H1 (cell line): ENCODE results near the gene ANKRD13B. TPM values are rescaled to one million over a fixed set of nuclear protein-coding genes. Genes with fewer than 3 reads are reported as not detected.

Source experiments
- CTCF ChIA-PET: fragments of 300-600 bp; sonication (Branson Sonifier 250); formaldehyde crosslinking; loops from one replicate; lab custom pipeline; 2021; ENCODE audit not compliant: partially characterized antibody; lab: Charles Lee
- POLR2A ChIA-PET: fragments of 300-600 bp; sonication (Branson Sonifier 250); formaldehyde crosslinking; loops from one replicate; lab custom pipeline; 2021; ENCODE audit warnings: inconsistent platforms; ENCODE audit not compliant: partially characterized antibody; lab: Charles Lee
- DNase-seq, 2 experiments: peaks; one replicate each; pipeline versions ENCODE4 v3.0.0 to v3.0.0-alpha.2; 2010 to 2022; ENCODE audit warnings: low spot score in 2 of 2, low read depth in 1 of 2, mixed read lengths in 1 of 2
- FAIRE-seq: peaks from 2 replicates; lab custom pipeline; 2011; peaks lifted over from hg19 to GRCh38; lab: Jason Lieb, UNC
- H2AFZ ChIP-seq: 2 replicates; pipeline ENCODE4 v1.8.1; 2012; ENCODE audit warnings: low read length, inconsistent platforms
- H2AK5ac ChIP-seq: 2 replicates; pipeline ENCODE4 v1.6.1; 2013; ENCODE audit warnings: low read depth, low read length
- H2BK120ac ChIP-seq: replicated peaks from 2 replicates; pipeline ENCODE3; 2013; ENCODE audit warnings: low read depth, low read length, inconsistent platforms
- H2BK12ac ChIP-seq: 2 replicates; pipeline ENCODE4 v1.6.1; 2013; ENCODE audit warnings: low read depth, low read length
- H2BK15ac ChIP-seq: 2 replicates; pipeline ENCODE4 v1.6.1; 2013; ENCODE audit warnings: low read length
- H2BK20ac ChIP-seq: 2 replicates; pipeline ENCODE4 v1.6.1; 2013; ENCODE audit warnings: low read length
- H2BK5ac ChIP-seq: 2 replicates; pipeline ENCODE4 v1.6.1; 2013; ENCODE audit warnings: low read depth, low read length
- H3K14ac ChIP-seq: 2 replicates; pipeline ENCODE4 v1.6.1; 2013; ENCODE audit warnings: inconsistent platforms; ENCODE audit not compliant: insufficient read length
- H3K18ac ChIP-seq: 2 replicates; pipeline ENCODE4 v1.6.1; 2013; ENCODE audit warnings: low read length; ENCODE audit errors: extremely low read depth
- H3K23ac ChIP-seq: 2 replicates; pipeline ENCODE4 v1.6.1; 2013; ENCODE audit warnings: inconsistent platforms; ENCODE audit not compliant: insufficient read length
- H3K23me2 ChIP-seq: 2 replicates; pipeline ENCODE4 v1.6.1; 2013; ENCODE audit warnings: low read depth, low read length
- H3K27ac ChIP-seq: 2 replicates; pipeline ENCODE4 v1.6.1; 2011; ENCODE audit warnings: low read depth, low read length, inconsistent platforms
- H3K27me3 ChIP-seq, 4 experiments: replicated peaks in 1 of 4; 1 replicate in 1 of 4; 2 replicates in 3 of 4; pipeline versions ENCODE4 v1.6.1 to v1.8.1; 2011 to 2013; ENCODE audit warnings: low read length in 3 of 4, mild to moderate bottlenecking in 3 of 4, inconsistent platforms in 2 of 4, mixed read lengths in 2 of 4, moderate library complexity in 1 of 4; ENCODE audit not compliant: control insufficient read depth in 3 of 4, insufficient read depth in 3 of 4; ENCODE audit errors: extremely low read depth in 1 of 4
- H3K36me3 ChIP-seq, 4 experiments: 2 replicates each; pipeline versions ENCODE4 v1.6.1 to v1.8.1; 2011 to 2013; ENCODE audit warnings: mild to moderate bottlenecking in 4 of 4, low read length in 3 of 4, moderate library complexity in 2 of 4, control low read depth in 1 of 4, inconsistent platforms in 1 of 4; ENCODE audit not compliant: insufficient read depth in 4 of 4, control insufficient read depth in 2 of 4
- H3K4ac ChIP-seq: replicated peaks from 2 replicates; pipeline ENCODE3; 2013; ENCODE audit warnings: low read length, low read depth, mixed read lengths, inconsistent platforms; ENCODE audit not compliant: insufficient read length
- H3K4me1 ChIP-seq, 4 experiments: replicated peaks in 1 of 4; 1 replicate in 1 of 4; 2 replicates in 3 of 4; pipeline versions ENCODE4 v1.6.1 to v1.8.1; 2011 to 2013; ENCODE audit warnings: low read length in 3 of 4, inconsistent platforms in 2 of 4, mixed read lengths in 1 of 4; ENCODE audit not compliant: insufficient read depth in 4 of 4, control insufficient read depth in 3 of 4
- H3K4me2 ChIP-seq, 2 experiments: 2 replicates each; pipeline versions ENCODE4 v1.6.1 to v1.8.1; 2011 to 2013; ENCODE audit warnings: low read depth in 2 of 2, low read length in 2 of 2, control low read depth in 1 of 2, inconsistent platforms in 1 of 2, mild to moderate bottlenecking in 1 of 2; ENCODE audit not compliant: insufficient read depth in 1 of 2
- H3K4me3 ChIP-seq, 4 experiments: fragments of 200-600, 300-600 bp in 1 of 4; sonication (generic), shearing (Covaris generic), sonication (Bioruptor Twin) in 1 of 4; 2 replicates each; pipeline versions ENCODE4 v1.5.1 to v1.8.1; 2011 to 2016; ENCODE audit warnings: low read length in 4 of 4, low read depth in 3 of 4, control low read depth in 2 of 4, inconsistent platforms in 2 of 4, mild to moderate bottlenecking in 2 of 4, mixed read lengths in 1 of 4, moderate library complexity in 1 of 4; ENCODE audit not compliant: insufficient read depth in 2 of 4; ENCODE audit errors: extremely low read depth in 1 of 4
- H3K56ac ChIP-seq: replicated peaks from 2 replicates; pipeline ENCODE3; 2013; ENCODE audit warnings: low read depth, mild to moderate bottlenecking, mixed read lengths, low read length, inconsistent platforms; ENCODE audit not compliant: insufficient read length
- H3K79me1 ChIP-seq: 2 replicates; pipeline ENCODE4 v1.6.1; 2013; ENCODE audit warnings: low read depth, low read length, control low read depth
- H3K79me2 ChIP-seq, 2 experiments: 2 replicates each; pipeline versions ENCODE4 v1.6.1 to v1.8.1; 2012 to 2013; ENCODE audit warnings: low read length in 2 of 2, mild to moderate bottlenecking in 2 of 2, inconsistent platforms in 1 of 2; ENCODE audit not compliant: insufficient read depth in 2 of 2, control insufficient read depth in 1 of 2
- H3K9ac ChIP-seq, 4 experiments: replicated peaks in 1 of 4; 1 replicate in 1 of 4; 2 replicates in 3 of 4; pipeline versions ENCODE4 v1.6.1 to v1.8.1; 2011 to 2013; ENCODE audit warnings: low read depth in 3 of 4, low read length in 3 of 4, control low read depth in 2 of 4, mild to moderate bottlenecking in 2 of 4, moderate library complexity in 2 of 4, inconsistent platforms in 1 of 4; ENCODE audit errors: extremely low read depth in 1 of 4
- H3K9me3 ChIP-seq, 2 experiments: 2 replicates each; pipeline versions ENCODE4 v1.6.1 to v1.8.1; 2012 to 2013; ENCODE audit warnings: mild to moderate bottlenecking in 2 of 2, moderate library complexity in 2 of 2, control low read depth in 1 of 2, inconsistent platforms in 1 of 2, low read depth in 1 of 2, low read length in 1 of 2, mixed read lengths in 1 of 2; ENCODE audit not compliant: insufficient read depth in 2 of 2
- H4K20me1 ChIP-seq, 2 experiments: replicated peaks in 1 of 2; 2 replicates each; pipeline versions ENCODE3 to v1.8.1; 2011 to 2013; ENCODE audit warnings: inconsistent platforms in 2 of 2, low read length in 2 of 2, mild to moderate bottlenecking in 1 of 2; ENCODE audit not compliant: insufficient read depth in 2 of 2, control insufficient read depth in 1 of 2
- H4K5ac ChIP-seq: 2 replicates; pipeline ENCODE4 v1.6.1; 2013; ENCODE audit warnings: low read length, low read depth, mixed read lengths, inconsistent platforms; ENCODE audit not compliant: insufficient read length
- H4K8ac ChIP-seq: 2 replicates; pipeline ENCODE4 v1.8.0; 2013; ENCODE audit warnings: mild to moderate bottlenecking, moderate library complexity, low read length, inconsistent platforms; ENCODE audit not compliant: insufficient read depth; ENCODE audit errors: extremely low read depth
- H4K91ac ChIP-seq: replicated peaks from 2 replicates; pipeline ENCODE3; 2013; ENCODE audit warnings: low read length, mixed read lengths, inconsistent platforms; ENCODE audit not compliant: insufficient read length
- ATF2 ChIP-seq: IDR thresholded peaks from 2 replicates; pipeline ENCODE4 v1.6.1; 2012; ENCODE audit warnings: low read length, inconsistent platforms
- BRCA1 ChIP-seq: IDR thresholded peaks from 2 replicates; pipeline ENCODE4 v1.6.1; 2012; ENCODE audit warnings: low read depth, low read length, improper control_type of control experiment
- CHD2 ChIP-seq: IDR thresholded peaks from 2 replicates; pipeline ENCODE4 v1.6.1; 2012; ENCODE audit warnings: low read length, improper control_type of control experiment
- KDM4A ChIP-seq: IDR thresholded peaks from one replicate; pipeline ENCODE4 v1.7.1; 2012; ENCODE audit warnings: low read depth, mild to moderate bottlenecking, moderate library complexity, low read length, inconsistent platforms; ENCODE audit not compliant: severe bottlenecking
- PHF8 ChIP-seq: fragments of 200-600 bp; sonication (generic); conservative IDR thresholded peaks from 2 replicates; pipeline ENCODE4 v1.7.1; 2012; ENCODE audit warnings: low read depth, mild to moderate bottlenecking, inconsistent platforms, low read length, moderate library complexity
- POLR2A ChIP-seq, 2 experiments: IDR thresholded peaks; 1 replicate in 1 of 2; 2 replicates in 1 of 2; pipeline ENCODE4 v1.6.1; 2011; ENCODE audit warnings: low read depth in 2 of 2, low read length in 2 of 2, mild to moderate bottlenecking in 2 of 2; ENCODE audit errors: control extremely low read depth in 1 of 2
- RBBP5 ChIP-seq: IDR thresholded peaks from 2 replicates; pipeline ENCODE4 v1.7.1; 2012; ENCODE audit warnings: low read depth, mild to moderate bottlenecking, inconsistent platforms, low read length, moderate library complexity, borderline replicate concordance
- SIN3A ChIP-seq, 2 experiments: IDR thresholded peaks in 1 of 2; conservative IDR thresholded peaks in 1 of 2; 2 replicates each; pipeline ENCODE4 v1.6.1; 2011 to 2012; ENCODE audit warnings: low read length in 2 of 2, improper control_type of control experiment in 1 of 2, low read depth in 1 of 2, mild to moderate bottlenecking in 1 of 2
- SIX5 ChIP-seq: IDR thresholded peaks from 2 replicates; pipeline ENCODE4 v1.6.1; 2011; ENCODE audit warnings: mild to moderate bottlenecking, low read depth, low read length
- SP1 ChIP-seq: IDR thresholded peaks from 2 replicates; pipeline ENCODE4 v1.6.1; 2011; ENCODE audit warnings: low read depth, low read length
- TAF1 ChIP-seq: IDR thresholded peaks from 2 replicates; pipeline ENCODE4 v1.6.1; 2011; ENCODE audit warnings: mild to moderate bottlenecking, low read depth, low read length
- USF2 ChIP-seq: IDR thresholded peaks from 2 replicates; pipeline ENCODE4 v1.6.1; 2011; ENCODE audit warnings: low read length, improper control_type of control experiment
- WGBS, 2 experiments: shearing (Covaris generic) in 1 of 2; methylation state at CpG; one replicate each; pipeline versions ENCODE4 v1.1.6 to v1.1.7; 2013 to 2015; ENCODE audit warnings: low lambda C conversion rate in 2 of 2, mixed read lengths in 2 of 2, inconsistent platforms in 1 of 2, low coverage in 1 of 2, missing lambda C conversion rate in 1 of 2; ENCODE audit not compliant: insufficient replicate concordance in 2 of 2, insufficient coverage in 1 of 2, insufficient read length in 1 of 2; ENCODE audit errors: extremely low coverage in 1 of 2, missing lambda C conversion rate in 1 of 2; 5-methylcytosine and 5-hydroxymethylcytosine counted together
- polyA plus RNA-seq, 7 experiments: library from polyadenylated mRNA; depleted of rRNA in 3 of 7; stranded (reverse) in 5 of 7; unstranded in 2 of 7; fragments of >200 nt in 5 of 7; fragments of 200-250 nt in 2 of 7; gene quantifications; 1 replicate in 5 of 7; 2 replicates in 1 of 7; 4 replicates in 1 of 7; pipeline versions ENCODE4 v1.2.1 to v1.2.3, GENCODE V29; 2011 to 2013; ENCODE audit warnings: missing spikeins in 2 of 7, mixed read lengths in 2 of 7
- total RNA-seq: library from RNA; stranded (reverse); fragmentation: NEBNext Ultra II Directional; extraction: Animal tissue kit (Norgen Biotek cat#: 25700); gene quantifications from 2 replicates; pipeline ENCODE4 v1.2.1, GENCODE V29; 2021

ANKRD13B gene
- total and polyA plus RNA-seq, 2 of the 8 experiments (the other 6 are each of a cell fraction or from before 2014, with no cell fraction given) = 16.4 to 48.5 TPM

GRCh38 chr17:29661213-29661612 is 68.3 kb downstream of the ANKRD13B start:
- Histone ChIP-seq H3K56ac (no peak overlapping the region), H3K27me3 (no peaks in the 10 kb centered on the region), H3K9ac (no peak overlapping the region), H3K23me2 (no peaks in the 10 kb centered on the region), H3K4me2 (no peak overlapping the region), H4K8ac (no peak overlapping the region), H3K23ac (no peak overlapping the region), H3K9me3 (no peaks in the 10 kb centered on the region), H3K36me3 (no peaks in the 10 kb centered on the region), H3K27ac (no peak overlapping the region), H2BK120ac (no peak overlapping the region), H2BK20ac (no peak overlapping the region), H4K91ac (no peak overlapping the region), H4K20me1 (no peaks in the 10 kb centered on the region), H3K4me1 (peaks cover 0 to 3% (median 0%) of the 10 kb centered on the region in 4 experiments; a peak in 1 of 7 replicates), H3K4ac (no peak overlapping the region), H2AK5ac (no peak overlapping the region), H2BK15ac (no peak overlapping the region), H2BK12ac (no peak overlapping the region), H3K79me1 (no peaks in the 10 kb centered on the region), H3K4me3 (no peak overlapping the region), H2BK5ac (no peak overlapping the region), H3K18ac (no peak overlapping the region), H3K14ac (no peak overlapping the region), H4K5ac (no peak overlapping the region), H2AFZ (no peak overlapping the region), H3K79me2 (no peaks in the 10 kb centered on the region)
- ChIA-PET CTCF (interaction anchor here (0.8 kb wide), 1 partner anchor 41 kb away, joined by 3 read pairs; no protein-coding TSS in a partner anchor), POLR2A (no interaction called here)
- WGBS, 2 experiments = 74% methylated on average over 2 of the region's 2 CpGs; no CpG with 5 or more reads in 1 of the 2 experiments
- DNase-seq = no peak
- no peak for FAIRE-seq
- TF ChIP-seq ATF2 = no peak
- TF ChIP-seq TAF1 = no peak
- no peak for TF ChIP-seq KDM4A
- no peak for TF ChIP-seq POLR2A (IDR thresholded peaks at IDR 0.05; ENCODE audit: control extremely low read depth in 1 of 2, low read depth in 2 of 2, low read length in 2 of 2)
- TF ChIP-seq SIX5 = no peak
- TF ChIP-seq USF2 = no peak
- no peak for TF ChIP-seq BRCA1
- TF ChIP-seq PHF8 = no peak
- TF ChIP-seq SP1 = no peak
- TF ChIP-seq CHD2 = no peak
- TF ChIP-seq SIN3A (conservative IDR thresholded peaks at IDR 0.05 in 1 of 2, IDR thresholded peaks at IDR 0.05 in 1 of 2; ENCODE audit: low read depth in 1 of 2, low read length in 2 of 2) = no peak
- TF ChIP-seq RBBP5 = no peak
